Right atrium auricular region (tissue), 2 donors: ENCODE data around the gene SPRR2B. TPM values are rescaled to one million over a fixed set of nuclear protein-coding genes. Genes with fewer than 3 reads are reported as not detected.
"Not testable (repeated sequence)": the region's sequence is repeated elsewhere in the genome, so short reads cannot be mapped to it uniquely, and the experiment has no call there.

Experiments used
- DNase-seq: peaks from one replicate; pipeline ENCODE4 v3.0.0-alpha.2; 2019; ENCODE audit warnings: low spot score
- H3K27ac ChIP-seq, 2 donors: fragments of 200-600 bp; sonication (generic); 1 replicate in 1 of 2; 2 replicates in 1 of 2; pipeline ENCODE4 v1.5.1; 2016 to 2019
- H3K27me3 ChIP-seq, 2 donors: fragments of 200-600 bp; sonication (generic); one replicate each; pipeline versions ENCODE4 v1.5.1 to v1.6.0; 2017 to 2019
- H3K36me3 ChIP-seq: fragments of 200-600 bp; sonication (generic); one replicate; pipeline ENCODE4 v1.5.1; 2016
- H3K4me1 ChIP-seq, 2 donors: fragments of 200-600 bp; sonication (generic); one replicate each; pipeline versions ENCODE4 v1.5.1 to v1.6.0; 2017 to 2019
- H3K4me3 ChIP-seq, 2 donors: fragments of 200-600 bp; sonication (generic); 1 replicate in 1 of 2; 2 replicates in 1 of 2; pipeline ENCODE4 v1.5.1; 2017 to 2019; ENCODE audit warnings: mild to moderate bottlenecking in 1 of 2, moderate library complexity in 1 of 2
- H3K9me3 ChIP-seq, 2 donors: fragments of 200-600 bp; sonication (generic); one replicate each; pipeline ENCODE4 v1.5.1; 2019
- total RNA-seq, 2 donors: library from RNA; depleted of rRNA; stranded (reverse); fragments of >200 nt; gene quantifications; one replicate each; pipeline ENCODE4 v1.1.0, GENCODE V29; 2016
- TF ChIP-seq, protein P1 (sequence below), 2 donors: fragments of 200-600 bp; sonication (generic); IDR thresholded peaks; one replicate each; pipeline ENCODE4 v1.5.1; 2019; ENCODE audit warnings: antibody characterized with exemption in 2 of 2

The SPRR2B gene
- total RNA-seq = not detected

GRCh38 chr1:153071511-153071910 lies at the start of gene SPRR2B:
Gene SPRR2B (minus strand): TSS chr1:153071611. CDS start chr1:153070839, 772 bp downstream.
- TF ChIP-seq, protein P1, sequence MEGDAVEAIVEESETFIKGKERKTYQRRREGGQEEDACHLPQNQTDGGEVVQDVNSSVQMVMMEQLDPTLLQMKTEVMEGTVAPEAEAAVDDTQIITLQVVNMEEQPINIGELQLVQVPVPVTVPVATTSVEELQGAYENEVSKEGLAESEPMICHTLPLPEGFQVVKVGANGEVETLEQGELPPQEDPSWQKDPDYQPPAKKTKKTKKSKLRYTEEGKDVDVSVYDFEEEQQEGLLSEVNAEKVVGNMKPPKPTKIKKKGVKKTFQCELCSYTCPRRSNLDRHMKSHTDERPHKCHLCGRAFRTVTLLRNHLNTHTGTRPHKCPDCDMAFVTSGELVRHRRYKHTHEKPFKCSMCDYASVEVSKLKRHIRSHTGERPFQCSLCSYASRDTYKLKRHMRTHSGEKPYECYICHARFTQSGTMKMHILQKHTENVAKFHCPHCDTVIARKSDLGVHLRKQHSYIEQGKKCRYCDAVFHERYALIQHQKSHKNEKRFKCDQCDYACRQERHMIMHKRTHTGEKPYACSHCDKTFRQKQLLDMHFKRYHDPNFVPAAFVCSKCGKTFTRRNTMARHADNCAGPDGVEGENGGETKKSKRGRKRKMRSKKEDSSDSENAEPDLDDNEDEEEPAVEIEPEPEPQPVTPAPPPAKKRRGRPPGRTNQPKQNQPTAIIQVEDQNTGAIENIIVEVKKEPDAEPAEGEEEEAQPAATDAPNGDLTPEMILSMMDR (IDR thresholded peaks at IDR 0.05) = no peak
- H3K4me1 ChIP-seq = no peaks in the 10 kb centered on the region
- no peak for DNase-seq

DNA sequence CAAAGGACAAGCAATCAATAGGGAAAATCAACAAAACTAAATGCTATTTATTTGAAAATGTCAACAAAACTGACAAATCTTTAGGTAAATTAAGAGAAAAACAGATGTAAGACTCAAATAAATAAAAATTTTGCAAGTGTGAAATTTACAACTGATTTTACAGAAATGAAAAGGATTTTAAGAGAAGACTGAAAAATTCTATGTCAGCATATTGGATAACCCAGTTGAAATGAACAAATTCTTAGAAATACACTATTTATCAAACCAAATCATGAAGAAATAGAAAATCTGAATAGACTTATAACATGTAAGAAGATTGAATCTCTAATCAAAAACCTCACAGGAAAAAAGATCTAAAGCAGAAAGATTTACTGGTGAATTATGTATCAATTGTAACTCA lies 49.5 kb upstream of the SPRR2B start:
- no peak overlapping the region for H3K4me3 ChIP-seq
- TF ChIP-seq, protein P1 (IDR thresholded peaks at IDR 0.05) = no peak
- no peak overlapping the region for H3K27ac ChIP-seq
- peaks cover 0 to 12% of the 10 kb centered on the region in 2 donors for H3K9me3 ChIP-seq
- no peaks in the 10 kb centered on the region for H3K27me3 ChIP-seq
- no peaks in the 10 kb centered on the region for H3K4me1 ChIP-seq
- DNase-seq = no peak
- H3K36me3 ChIP-seq = no peaks in the 10 kb centered on the region

More at GRCh38 chr1:153071511-153071910, at the start of gene SPRR2B:
- H3K27ac ChIP-seq = no peak within 1 kb of the TSS
- H3K4me3 ChIP-seq = no peak within 1 kb of the TSS
- H3K27me3 ChIP-seq = no peaks in the 10 kb centered on the region
- H3K36me3 ChIP-seq = no peaks in the 10 kb centered on the region
- no peaks in the 10 kb centered on the region for H3K9me3 ChIP-seq

- Histone ChIP-seq H3K9me3 (peaks cover 0 to 2% of the 10 kb centered on the region in 2 donors), H3K27me3 (no peaks in the 10 kb centered on the region), H3K4me1 (no peaks in the 10 kb centered on the region), H3K4me3 (no peak overlapping the region), H3K27ac (no peak overlapping the region), H3K36me3 (no peaks in the 10 kb centered on the region)
- DNase-seq = no peak
- TF ChIP-seq, protein P1 (IDR thresholded peaks at IDR 0.05) = no peak
Observed at GRCh38 chr1:153119491-153119971, 48.1 kb upstream of the SPRR2B start.

GRCh38 chr1:153115264-153115663 lies 43.9 kb upstream of the SPRR2B start:
- not testable (repeated sequence) for H3K4me3 ChIP-seq, DNase-seq, H3K27ac ChIP-seq, H3K4me1 ChIP-seq, H3K27me3 ChIP-seq, H3K36me3 ChIP-seq, H3K9me3 ChIP-seq

- Histone ChIP-seq H3K9me3 (no peaks in the 10 kb centered on the region), H3K36me3 (no peaks in the 10 kb centered on the region), H3K27ac (no peak within 1 kb of the TSS), H3K27me3 (no peaks in the 10 kb centered on the region), H3K4me1 (no peaks in the 10 kb centered on the region), H3K4me3 (no peak within 1 kb of the TSS)
- TF ChIP-seq, protein P1 (IDR thresholded peaks at IDR 0.05) = no peak
- DNase-seq = no peak
Observed at GRCh38 chr1:153113416-153113815, 42.0 kb upstream of the SPRR2B start, which contains the start of gene SPRR2F. Gene SPRR2F (minus strand): TSS chr1:153113516. CDS start chr1:153112733, 783 bp downstream.

- DNase-seq, H3K4me1 ChIP-seq, H3K27me3 ChIP-seq, H3K9me3 ChIP-seq, H3K4me3 ChIP-seq, H3K27ac ChIP-seq, H3K36me3 ChIP-seq: not testable (repeated sequence)
Observed at GRCh38 chr1:153112454-153112853, 41.0 kb upstream of the SPRR2B start.

DNA sequence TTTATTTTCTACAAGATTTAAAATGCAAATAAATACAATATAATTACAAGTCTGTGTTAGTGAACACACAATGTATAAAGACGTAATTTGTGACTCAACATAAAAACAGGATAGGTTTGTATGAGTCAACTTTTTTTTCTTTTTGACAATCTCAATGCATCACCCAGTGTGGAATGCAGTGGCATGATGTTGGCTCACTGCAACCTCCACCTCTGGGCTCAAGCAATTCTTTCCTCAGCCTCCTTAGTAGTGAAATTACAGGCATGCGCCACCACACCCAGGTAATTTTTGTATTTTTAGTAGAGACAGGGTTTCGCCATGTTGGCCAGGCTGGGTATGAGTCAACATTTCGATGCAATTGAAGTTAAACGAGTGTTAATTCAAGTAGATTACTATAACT lies 28.8 kb upstream of the SPRR2B start:
- no peaks in the 10 kb centered on the region for H3K9me3 ChIP-seq
- TF ChIP-seq, protein P1 (IDR thresholded peaks at IDR 0.05) = no peak

More for the DNA sequence above, 28.8 kb upstream of the SPRR2B start:
- Histone ChIP-seq H3K27ac (no peak overlapping the region), H3K4me1 (no peaks in the 10 kb centered on the region), H3K4me3 (no peak overlapping the region), H3K36me3 (no peaks in the 10 kb centered on the region), H3K27me3 (no peaks in the 10 kb centered on the region)
- no peak for DNase-seq
